Measurements from ENCODE around the gene ABCG1. TPM values are rescaled to one million over a fixed set of nuclear protein-coding genes. Genes with fewer than 3 reads are reported as not detected.

The ABCG1 gene
- total RNA-seq, 2 experiments from 2014 or later, result 16.7 to 17.3 TPM

GRCh38 chr21:42237577-42237976 is 18.6 kb downstream of the ABCG1 start:
- BruUV-seq (replicated peaks), result no TSS peak
- Histone ChIP-seq H3K4me3 (ENCODE audit: low read depth, low read length, poor library complexity, severe bottlenecking) (peak overlapping the region; percentile 24), H4K20me1 (ENCODE audit: insufficient read depth, low read length) (no peaks in the 10 kb centered on the region), H3K36me3 (ENCODE audit: insufficient read depth, low read length) (no peaks in the 10 kb centered on the region), H3K4me2 (ENCODE audit: low read length) (peak overlapping the region; percentile 92), H3K27ac (ENCODE audit: low read depth, low read length, poor library complexity, severe bottlenecking) (peak overlapping the region; percentile 99), H3K9me2 (ENCODE audit: insufficient read depth, low read length) (no peaks in the 10 kb centered on the region), H2AFZ (ENCODE audit: low read length) (no peak overlapping the region; the same call in 1 of the 2 replicates), H3K79me2 (ENCODE audit: insufficient read depth, low read depth, low read length) (peaks cover 73% of the 10 kb centered on the region), H3K4me1 (ENCODE audit: insufficient read depth, low read length, poor library complexity, severe bottlenecking) (peaks cover 95% of the 10 kb centered on the region), H3K9me3 (ENCODE audit: low read length) (no peaks in the 10 kb centered on the region)
- POLR2A ChIA-PET, result interaction anchor here (0.6 to 5.3 kb wide), 8 partner anchors 9 to 49 kb away, joined by 3 to 28 read pairs (median 7); partner anchors contain the start of gene ABCG1
- CTCF ChIA-PET (ENCODE audit: unreplicated experiment), result interaction anchor here (0.6 to 2.0 kb wide), 4 partner anchors 19 to 73 kb away, joined by 3 to 8 read pairs (median 5); no protein-coding TSS in a partner anchor
- TF ChIP-seq EZH2phosphoT487 (IDR thresholded peaks at IDR 0.05; ENCODE audit: borderline replicate concordance, low read depth, low read length) (no peak), CTCF (conservative IDR thresholded peaks at IDR 0.05; ENCODE audit: low read length) (no peak)
- intact Hi-C loops (cut with micrococcal nuclease; ENCODE audit: unreplicated experiment), result no loop called here
- peak; percentile 36 for DNase-seq (ENCODE audit: low spot score)

GRCh38 chr21:42238185-42238934 is 19.4 kb downstream of the ABCG1 start:
- TF ChIP-seq EZH2phosphoT487 (IDR thresholded peaks at IDR 0.05; ENCODE audit: borderline replicate concordance, low read depth, low read length) (no peak), CTCF (conservative IDR thresholded peaks at IDR 0.05; ENCODE audit: low read length) (no peak; the same call in 1 of the 2 replicates)
- DNase-seq (ENCODE audit: low spot score), result peak; percentile 33
- Histone ChIP-seq H3K36me3 (ENCODE audit: insufficient read depth, low read length) (no peaks in the 10 kb centered on the region), H3K4me1 (ENCODE audit: insufficient read depth, low read length, poor library complexity, severe bottlenecking) (peaks cover 95% of the 10 kb centered on the region), H3K9me2 (ENCODE audit: insufficient read depth, low read length) (no peaks in the 10 kb centered on the region), H4K20me1 (ENCODE audit: insufficient read depth, low read length) (no peaks in the 10 kb centered on the region), H3K27ac (ENCODE audit: low read depth, low read length, poor library complexity, severe bottlenecking) (peak overlapping the region; percentile 99), H3K9me3 (ENCODE audit: low read length) (no peaks in the 10 kb centered on the region), H3K4me3 (ENCODE audit: low read depth, low read length, poor library complexity, severe bottlenecking) (peak overlapping the region; percentile 24), H3K4me2 (ENCODE audit: low read length) (peak overlapping the region; percentile 92), H2AFZ (ENCODE audit: low read length) (no peak overlapping the region; the same call in 1 of the 2 replicates), H3K79me2 (ENCODE audit: insufficient read depth, low read depth, low read length) (peaks cover 80% of the 10 kb centered on the region)
- POLR2A ChIA-PET, result interaction anchor here (0.5 to 5.3 kb wide), 18 partner anchors 9 to 815 kb away, joined by 3 to 28 read pairs (median 4); partner anchors contain the start of gene ABCG1
- intact Hi-C loops (cut with micrococcal nuclease; ENCODE audit: unreplicated experiment), result no loop called here
- no TSS peak for BruUV-seq (replicated peaks)
- CTCF ChIA-PET (ENCODE audit: unreplicated experiment), result interaction anchor here (0.6 to 2.0 kb wide), 9 partner anchors 18 to 294 kb away, joined by 3 to 12 read pairs (median 4); no protein-coding TSS in a partner anchor
